ENCODE data around the gene ZNF532.

DNA sequence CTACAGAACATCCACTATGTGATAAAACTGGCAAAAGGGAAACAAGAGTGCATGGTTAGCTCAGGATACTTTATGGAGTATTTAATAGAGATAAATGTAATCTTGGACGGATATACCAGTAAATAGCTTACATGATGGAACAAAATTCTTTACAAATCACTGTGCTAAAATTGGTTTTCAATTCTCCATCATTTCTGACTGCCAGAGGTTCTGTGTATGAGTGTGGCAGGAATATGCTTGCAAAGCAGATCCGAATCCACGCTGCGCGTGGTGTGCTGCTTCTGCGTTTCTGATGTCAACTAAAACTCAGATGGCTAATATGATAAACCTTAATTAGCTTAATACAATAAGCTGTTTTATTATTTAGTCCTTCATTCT is 2.1 kb downstream of the ZNF532 start:
- no peak for TF ChIP-seq TCF7L2 (IDR thresholded peaks at IDR 0.05; ENCODE audit: low read depth, low read length)
- TF ChIP-seq, protein P1, sequence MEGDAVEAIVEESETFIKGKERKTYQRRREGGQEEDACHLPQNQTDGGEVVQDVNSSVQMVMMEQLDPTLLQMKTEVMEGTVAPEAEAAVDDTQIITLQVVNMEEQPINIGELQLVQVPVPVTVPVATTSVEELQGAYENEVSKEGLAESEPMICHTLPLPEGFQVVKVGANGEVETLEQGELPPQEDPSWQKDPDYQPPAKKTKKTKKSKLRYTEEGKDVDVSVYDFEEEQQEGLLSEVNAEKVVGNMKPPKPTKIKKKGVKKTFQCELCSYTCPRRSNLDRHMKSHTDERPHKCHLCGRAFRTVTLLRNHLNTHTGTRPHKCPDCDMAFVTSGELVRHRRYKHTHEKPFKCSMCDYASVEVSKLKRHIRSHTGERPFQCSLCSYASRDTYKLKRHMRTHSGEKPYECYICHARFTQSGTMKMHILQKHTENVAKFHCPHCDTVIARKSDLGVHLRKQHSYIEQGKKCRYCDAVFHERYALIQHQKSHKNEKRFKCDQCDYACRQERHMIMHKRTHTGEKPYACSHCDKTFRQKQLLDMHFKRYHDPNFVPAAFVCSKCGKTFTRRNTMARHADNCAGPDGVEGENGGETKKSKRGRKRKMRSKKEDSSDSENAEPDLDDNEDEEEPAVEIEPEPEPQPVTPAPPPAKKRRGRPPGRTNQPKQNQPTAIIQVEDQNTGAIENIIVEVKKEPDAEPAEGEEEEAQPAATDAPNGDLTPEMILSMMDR (IDR thresholded peaks at IDR 0.05) = no peak
- no peak for TF ChIP-seq POLR2AphosphoS5 (IDR thresholded peaks at IDR 0.05; ENCODE audit: low read depth, low read length)
- TF ChIP-seq, protein P2, sequence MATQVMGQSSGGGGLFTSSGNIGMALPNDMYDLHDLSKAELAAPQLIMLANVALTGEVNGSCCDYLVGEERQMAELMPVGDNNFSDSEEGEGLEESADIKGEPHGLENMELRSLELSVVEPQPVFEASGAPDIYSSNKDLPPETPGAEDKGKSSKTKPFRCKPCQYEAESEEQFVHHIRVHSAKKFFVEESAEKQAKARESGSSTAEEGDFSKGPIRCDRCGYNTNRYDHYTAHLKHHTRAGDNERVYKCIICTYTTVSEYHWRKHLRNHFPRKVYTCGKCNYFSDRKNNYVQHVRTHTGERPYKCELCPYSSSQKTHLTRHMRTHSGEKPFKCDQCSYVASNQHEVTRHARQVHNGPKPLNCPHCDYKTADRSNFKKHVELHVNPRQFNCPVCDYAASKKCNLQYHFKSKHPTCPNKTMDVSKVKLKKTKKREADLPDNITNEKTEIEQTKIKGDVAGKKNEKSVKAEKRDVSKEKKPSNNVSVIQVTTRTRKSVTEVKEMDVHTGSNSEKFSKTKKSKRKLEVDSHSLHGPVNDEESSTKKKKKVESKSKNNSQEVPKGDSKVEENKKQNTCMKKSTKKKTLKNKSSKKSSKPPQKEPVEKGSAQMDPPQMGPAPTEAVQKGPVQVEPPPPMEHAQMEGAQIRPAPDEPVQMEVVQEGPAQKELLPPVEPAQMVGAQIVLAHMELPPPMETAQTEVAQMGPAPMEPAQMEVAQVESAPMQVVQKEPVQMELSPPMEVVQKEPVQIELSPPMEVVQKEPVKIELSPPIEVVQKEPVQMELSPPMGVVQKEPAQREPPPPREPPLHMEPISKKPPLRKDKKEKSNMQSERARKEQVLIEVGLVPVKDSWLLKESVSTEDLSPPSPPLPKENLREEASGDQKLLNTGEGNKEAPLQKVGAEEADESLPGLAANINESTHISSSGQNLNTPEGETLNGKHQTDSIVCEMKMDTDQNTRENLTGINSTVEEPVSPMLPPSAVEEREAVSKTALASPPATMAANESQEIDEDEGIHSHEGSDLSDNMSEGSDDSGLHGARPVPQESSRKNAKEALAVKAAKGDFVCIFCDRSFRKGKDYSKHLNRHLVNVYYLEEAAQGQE (IDR thresholded peaks at IDR 0.05; ENCODE audit: insufficient read depth in 1 of 2, low read depth in 2 of 2, low read length in 1 of 2) = no peak
- TF ChIP-seq SIN3A (IDR thresholded peaks at IDR 0.05; ENCODE audit: borderline replicate concordance, insufficient read depth, low read depth, low read length) = no peak
